Muscle of leg (tissue), 11 donors: ENCODE measurements around the gene NDUFAF7. TPM values are rescaled to one million over a fixed set of nuclear protein-coding genes. Genes with fewer than 3 reads are reported as not detected.

Experiments used
- DNase-seq: peaks from one replicate; pipeline ENCODE4 v3.0.0; 2013
- H3K27ac ChIP-seq: one replicate; pipeline ENCODE4 v1.5.1; 2013; ENCODE audit warnings: mild to moderate bottlenecking, low read length, control low read depth
- H3K27me3 ChIP-seq: one replicate; pipeline ENCODE4 v1.6.1; 2013; ENCODE audit warnings: low read length; ENCODE audit not compliant: control insufficient read depth, insufficient read depth
- H3K36me3 ChIP-seq: one replicate; pipeline ENCODE4 v1.6.1; 2013; ENCODE audit warnings: low read length; ENCODE audit not compliant: control insufficient read depth, insufficient read depth
- H3K4me1 ChIP-seq: one replicate; pipeline ENCODE4 v1.6.1; 2013; ENCODE audit warnings: low read length; ENCODE audit not compliant: control insufficient read depth, insufficient read depth
- H3K4me3 ChIP-seq: one replicate; pipeline ENCODE4 v1.5.1; 2013; ENCODE audit warnings: low read length, control low read depth
- H3K9me3 ChIP-seq: replicated peaks from 2 replicates; pipeline ENCODE4 v1.6.1; 2013; ENCODE audit warnings: low read depth, low read length; ENCODE audit not compliant: control insufficient read depth
- WGBS: methylation state at CpG from one replicate; pipeline ENCODE4 v1.1.5; 2013; ENCODE audit warnings: missing lambda C conversion rate; ENCODE audit not compliant: insufficient coverage; 5-methylcytosine and 5-hydroxymethylcytosine counted together
- polyA plus RNA-seq, 8 donors: library from polyadenylated mRNA; unstranded; fragments of 120-200 nt; gene quantifications; one replicate each; pipeline versions ENCODE4 v1.2.1 to v1.2.3, GENCODE V29; 2013; ENCODE audit warnings: inconsistent platforms in 1 of 8, low replicate concordance in 1 of 8; ENCODE audit not compliant: insufficient read length in 8 of 8, insufficient read depth in 1 of 8
- total RNA-seq: library from RNA; stranded (reverse); fragments of 120-200 nt; gene quantifications from one replicate; pipeline ENCODE4 v1.2.4, GENCODE V29; 2013

NDUFAF7 gene
- total and polyA plus RNA-seq, 9 donors = 10.9 to 18.4 (median 14.1) TPM

DNA sequence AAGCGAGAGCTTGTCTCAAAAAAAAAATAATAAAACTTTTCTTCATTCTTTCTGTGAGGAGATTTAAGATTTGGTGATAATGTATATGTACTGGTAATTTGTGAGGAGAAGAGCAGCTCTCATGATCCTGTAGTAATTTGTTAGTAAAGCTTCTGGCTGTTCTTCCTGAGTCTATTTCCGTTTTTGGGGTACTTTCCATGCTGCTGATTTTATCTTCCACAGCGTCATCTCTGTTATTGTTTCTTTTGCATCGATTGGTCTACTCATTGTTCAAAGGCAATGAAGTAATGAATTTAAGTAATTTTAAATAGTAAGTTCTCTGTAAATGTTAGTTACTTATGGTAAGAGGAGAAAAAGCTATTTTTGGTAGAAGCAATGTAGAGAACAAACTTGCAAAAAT is 12.0 kb downstream of the NDUFAF7 start:
- H3K4me3 ChIP-seq = no peak overlapping the region
- DNase-seq = no peak
- peaks cover 36% of the 10 kb centered on the region for H3K36me3 ChIP-seq
- no peak overlapping the region for H3K27ac ChIP-seq
- no peaks in the 10 kb centered on the region for H3K4me1 ChIP-seq
- no peaks in the 10 kb centered on the region for H3K9me3 ChIP-seq
- no peaks in the 10 kb centered on the region for H3K27me3 ChIP-seq
- WGBS = no CpG with 5 or more reads among the region's 4 CpGs

DNA sequence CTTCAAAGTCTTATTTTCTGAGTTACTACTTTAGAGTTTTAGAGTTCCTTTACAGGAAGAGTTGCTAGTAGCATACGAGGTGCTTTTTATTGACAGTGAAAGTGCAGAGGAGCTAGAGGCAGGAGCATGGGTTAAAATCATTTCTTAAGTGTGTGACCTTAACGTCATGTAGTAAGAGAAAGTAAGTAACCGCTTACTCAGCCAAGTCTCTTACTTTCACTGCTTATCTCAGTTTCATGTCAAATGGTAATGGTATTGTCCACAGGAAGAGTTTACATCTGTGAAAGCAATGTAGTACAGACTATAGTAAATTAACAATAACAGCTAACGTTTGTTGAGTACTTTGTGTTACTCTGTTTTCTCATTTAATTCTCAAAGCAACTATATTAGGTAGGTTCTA is 12.6 kb downstream of the NDUFAF7 start:
- WGBS = 90% methylated on average over 2 of the region's 4 CpGs
- peaks cover 39% of the 10 kb centered on the region for H3K36me3 ChIP-seq
- H3K4me1 ChIP-seq = no peaks in the 10 kb centered on the region
- no peaks in the 10 kb centered on the region for H3K9me3 ChIP-seq
- H3K4me3 ChIP-seq = no peak overlapping the region
- H3K27ac ChIP-seq = no peak overlapping the region
- no peaks in the 10 kb centered on the region for H3K27me3 ChIP-seq
- no peak for DNase-seq

DNA sequence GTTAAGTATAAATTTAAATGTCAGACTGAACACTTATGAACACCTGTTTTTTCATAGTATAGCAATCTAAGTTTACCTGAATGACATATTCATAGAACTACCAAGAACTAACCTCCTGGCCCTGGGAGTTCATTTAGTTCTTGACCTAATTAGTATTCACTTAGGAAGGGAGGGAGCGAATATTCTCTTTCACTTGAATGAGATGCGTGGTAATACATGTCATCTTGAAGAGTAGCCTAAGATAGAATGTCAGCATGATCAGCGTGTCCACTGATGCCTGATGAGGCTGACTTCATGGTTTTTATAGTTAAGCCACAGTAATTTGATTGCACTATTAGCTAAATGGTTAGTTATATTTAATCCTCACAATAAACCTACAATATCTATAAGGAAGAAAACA is 13.3 kb downstream of the NDUFAF7 start:
- Histone ChIP-seq H3K4me1 (no peaks in the 10 kb centered on the region), H3K9me3 (no peaks in the 10 kb centered on the region), H3K27me3 (no peaks in the 10 kb centered on the region), H3K4me3 (no peak overlapping the region), H3K27ac (no peak overlapping the region), H3K36me3 (peaks cover 36% of the 10 kb centered on the region)
- no peak for DNase-seq
- WGBS = 90% methylated on average over 2 of the region's 3 CpGs

DNA sequence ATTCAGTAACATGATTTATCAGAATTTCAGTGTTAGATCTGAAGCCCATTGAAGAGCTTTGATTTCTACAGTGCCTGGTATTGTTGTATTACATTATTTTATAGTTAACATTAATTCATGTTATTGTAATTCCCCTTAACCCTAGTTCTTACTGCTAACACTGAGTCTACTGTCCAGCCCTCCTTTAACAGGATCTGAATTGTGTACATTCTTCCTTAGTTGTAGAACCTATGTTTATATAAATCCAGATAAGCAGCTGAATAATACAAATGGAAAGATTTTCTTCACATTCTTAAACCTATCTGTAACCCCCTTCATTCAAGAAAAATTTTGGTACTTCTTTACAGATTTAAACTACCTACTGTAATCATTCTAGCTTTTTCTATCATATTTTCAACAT is 14.7 kb downstream of the NDUFAF7 start:
- no peak overlapping the region for H3K4me3 ChIP-seq
- no peaks in the 10 kb centered on the region for H3K9me3 ChIP-seq
- H3K36me3 ChIP-seq = peaks cover 36% of the 10 kb centered on the region
- H3K4me1 ChIP-seq = no peaks in the 10 kb centered on the region
- no peak overlapping the region for H3K27ac ChIP-seq
- H3K27me3 ChIP-seq = no peaks in the 10 kb centered on the region
- DNase-seq = no peak

DNA sequence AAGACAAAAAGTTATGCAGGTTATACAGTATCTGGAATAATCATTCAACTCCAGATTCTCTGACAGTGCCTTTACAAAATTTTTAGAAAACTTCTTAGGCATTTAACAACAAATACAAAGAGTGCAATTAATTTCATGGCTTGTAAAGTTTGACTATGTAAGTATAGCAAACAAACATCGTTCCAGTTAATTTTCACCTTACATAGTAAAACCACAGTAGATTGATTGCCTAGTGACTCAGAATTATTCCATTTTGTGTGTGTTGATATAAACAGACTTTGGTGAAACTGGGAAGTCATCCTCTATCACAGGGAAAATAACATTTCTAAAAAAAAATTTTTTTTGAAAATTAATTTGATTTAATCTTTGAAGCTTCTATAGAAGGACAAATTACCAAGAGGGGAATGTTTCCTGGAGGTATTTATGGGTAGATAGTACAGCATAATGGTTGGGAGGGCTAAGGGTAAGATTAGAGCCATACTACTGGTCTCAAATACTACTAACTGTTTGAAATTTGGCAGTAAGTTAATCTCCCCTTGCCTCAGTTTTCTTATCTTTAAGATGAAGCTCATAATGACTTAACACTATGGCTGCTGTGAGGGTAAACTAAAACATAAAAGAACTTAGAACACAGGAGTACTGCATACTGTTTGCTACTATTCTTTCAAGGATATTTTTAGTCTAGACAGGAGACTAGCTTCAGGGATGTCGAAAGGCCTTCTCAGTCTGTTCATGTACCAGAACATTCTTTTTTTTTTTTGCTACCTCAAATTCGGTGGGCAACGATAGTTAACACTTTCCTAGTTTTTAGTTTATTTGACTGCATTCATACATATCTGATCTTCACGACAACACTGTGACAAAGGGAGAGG is 19.6 kb downstream of the NDUFAF7 start:
- WGBS = 67% methylated on average over 1 of the region's 5 CpGs
- Histone ChIP-seq H3K27ac (no peak overlapping the region), H3K36me3 (peaks cover 37% of the 10 kb centered on the region), H3K9me3 (no peaks in the 10 kb centered on the region), H3K27me3 (no peaks in the 10 kb centered on the region), H3K4me1 (no peaks in the 10 kb centered on the region), H3K4me3 (no peak overlapping the region)
- DNase-seq = no peak

DNA sequence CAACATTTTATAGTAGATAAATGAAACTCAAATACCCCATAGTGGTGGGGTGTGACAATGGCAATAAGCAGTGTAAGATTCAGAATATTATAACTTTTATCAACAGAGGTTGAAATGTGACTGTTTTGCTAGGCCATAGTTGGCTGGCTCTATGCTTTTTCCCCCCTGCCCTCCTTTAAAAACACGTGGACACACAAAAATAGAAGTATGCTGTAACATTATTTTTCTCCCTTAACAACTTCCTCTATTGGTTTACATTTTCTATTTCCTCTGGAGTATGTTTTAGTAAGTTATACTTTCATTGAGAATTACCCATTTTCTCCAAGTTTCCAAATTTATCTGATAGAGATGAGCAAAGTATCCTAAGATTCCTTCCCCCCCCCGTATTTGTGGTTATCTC is 31.1 kb downstream of the NDUFAF7 start:
- DNase-seq = no peak
- H3K27me3 ChIP-seq = no peaks in the 10 kb centered on the region
- H3K36me3 ChIP-seq = peaks cover 15% of the 10 kb centered on the region
- H3K9me3 ChIP-seq = no peaks in the 10 kb centered on the region
- no CpG with 5 or more reads among the region's 2 CpGs for WGBS
- no peaks in the 10 kb centered on the region for H3K4me1 ChIP-seq
- H3K27ac ChIP-seq = no peak overlapping the region
- no peak overlapping the region for H3K4me3 ChIP-seq

DNA sequence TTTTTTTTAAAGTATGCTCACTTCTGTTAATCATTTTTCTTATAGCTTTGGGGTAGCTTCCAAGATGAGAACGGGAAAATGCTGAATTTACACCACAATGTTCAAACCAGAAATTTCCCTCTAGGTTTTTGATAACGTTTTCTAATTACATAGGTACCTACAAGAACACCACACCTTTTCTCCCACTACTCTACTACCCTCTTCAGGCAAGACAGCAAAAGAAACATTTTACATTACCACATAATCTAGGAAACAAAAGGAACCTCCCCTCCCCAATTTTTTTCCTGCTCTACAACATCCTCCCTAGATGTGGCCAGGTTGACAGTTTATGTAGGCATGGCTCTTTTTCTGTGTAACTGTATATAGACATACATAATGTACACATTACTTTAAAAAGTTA is 32.4 kb downstream of the NDUFAF7 start:
- H3K27ac ChIP-seq = no peak overlapping the region
- no peaks in the 10 kb centered on the region for H3K27me3 ChIP-seq
- no peak for DNase-seq
- WGBS = 90% methylated on average over 2 of the region's 2 CpGs
- H3K36me3 ChIP-seq = peaks cover 22% of the 10 kb centered on the region
- no peaks in the 10 kb centered on the region for H3K4me1 ChIP-seq
- no peak overlapping the region for H3K4me3 ChIP-seq
- H3K9me3 ChIP-seq = no peaks in the 10 kb centered on the region

DNA sequence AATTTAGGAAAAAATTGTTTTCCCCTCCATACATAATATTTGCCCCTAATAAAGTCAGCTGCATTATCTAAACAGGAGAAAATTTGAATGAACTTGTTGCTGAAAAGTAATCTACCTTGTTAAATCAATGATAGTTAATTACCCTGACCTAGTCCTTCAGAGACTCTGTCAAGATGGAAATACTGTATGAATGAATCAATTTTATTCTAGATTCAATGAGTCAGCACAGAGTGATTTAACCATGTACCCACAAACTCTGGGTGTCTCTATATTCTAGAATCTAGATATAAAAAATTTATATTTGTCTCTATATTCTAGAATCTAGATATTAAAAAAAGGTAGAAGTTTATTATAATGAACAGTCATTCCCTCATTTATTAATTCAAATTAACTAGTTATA is 36.2 kb downstream of the NDUFAF7 start:
- Histone ChIP-seq H3K27ac (no peak overlapping the region), H3K36me3 (peaks cover 24% of the 10 kb centered on the region), H3K27me3 (no peaks in the 10 kb centered on the region), H3K9me3 (no peaks in the 10 kb centered on the region), H3K4me1 (no peaks in the 10 kb centered on the region), H3K4me3 (no peak overlapping the region)
- no peak for DNase-seq

DNA sequence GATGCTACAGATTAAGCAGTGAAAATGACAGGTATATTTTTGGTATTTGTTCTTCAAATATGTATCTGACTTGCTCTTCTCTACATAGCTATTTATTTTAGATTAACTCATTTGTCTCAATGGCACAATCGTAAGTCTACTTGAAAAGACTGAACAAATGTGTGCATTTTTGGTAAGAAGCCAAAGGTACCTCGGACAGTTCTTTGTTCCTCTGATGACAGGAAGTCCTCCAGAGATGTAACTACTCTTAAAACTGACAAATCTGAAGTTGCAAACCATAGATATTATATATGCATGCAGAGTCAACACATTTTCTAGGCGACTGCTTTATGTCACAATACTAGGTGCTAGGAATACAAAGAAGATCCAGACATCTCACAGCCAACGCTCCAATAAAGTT is 36.7 kb downstream of the NDUFAF7 start:
- no peak for DNase-seq
- Histone ChIP-seq H3K9me3 (no peaks in the 10 kb centered on the region), H3K4me1 (no peaks in the 10 kb centered on the region), H3K4me3 (no peak overlapping the region), H3K27me3 (no peaks in the 10 kb centered on the region), H3K36me3 (peaks cover 25% of the 10 kb centered on the region), H3K27ac (no peak overlapping the region)
- 62% methylated on average over 2 of the region's 4 CpGs for WGBS

DNA sequence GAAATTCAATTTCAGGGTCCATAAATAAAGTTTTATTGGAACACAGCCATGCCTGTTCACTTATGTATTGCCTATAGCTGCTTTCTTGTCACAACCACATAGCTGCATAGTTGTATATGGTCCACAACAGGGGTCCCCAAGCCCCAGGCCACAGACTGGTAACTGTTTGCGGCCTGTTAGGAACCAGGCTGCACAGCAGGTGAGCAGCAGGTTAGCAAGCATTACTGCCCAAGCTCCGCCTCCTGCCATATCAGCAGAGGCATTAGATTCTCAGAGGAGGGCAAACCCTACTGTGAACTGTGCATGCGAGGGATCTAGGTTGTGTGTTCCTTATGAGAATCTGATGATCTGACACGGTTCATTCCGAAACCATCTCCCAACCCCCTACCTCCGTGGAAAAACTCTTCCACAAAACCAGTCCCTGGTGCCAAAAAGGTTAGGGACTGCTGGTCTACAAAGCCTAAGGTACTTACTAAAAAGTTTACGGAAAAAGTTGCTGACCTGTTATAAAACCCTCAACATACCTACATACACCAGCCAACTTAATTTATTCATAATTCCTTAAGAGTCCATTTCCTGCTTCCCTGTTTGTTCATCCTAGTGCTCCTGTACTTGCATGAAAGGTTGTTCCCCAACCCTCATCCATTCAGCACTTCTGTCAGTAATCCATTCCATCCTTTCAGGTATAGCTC is 40.1 kb downstream of the NDUFAF7 start:
- 83% methylated on average over 5 of the region's 7 CpGs for WGBS
- no peaks in the 10 kb centered on the region for H3K27me3 ChIP-seq
- H3K36me3 ChIP-seq = peaks cover 32% of the 10 kb centered on the region
- no peak overlapping the region for H3K27ac ChIP-seq
- H3K4me1 ChIP-seq = no peaks in the 10 kb centered on the region
- H3K9me3 ChIP-seq = no peaks in the 10 kb centered on the region
- H3K4me3 ChIP-seq = no peak overlapping the region
- DNase-seq = no peak
